Choroid plexus epithelial cell (primary cell): ENCODE results near the gene CIAPIN1.
"Not testable (repeated sequence)": the region's sequence is repeated elsewhere in the genome, so short reads cannot be mapped to it uniquely, and the experiment has no call there.

Experiments
- DNase-seq: peaks from one replicate; pipeline ENCODE4 v3.0.0-alpha.2; 2010; ENCODE audit warnings: low read depth
- H3K4me3 ChIP-seq: 2 replicates; pipeline ENCODE4 v1.5.1; 2011; ENCODE audit warnings: low read depth, mild to moderate bottlenecking, control low read depth, low read length, moderate library complexity
- CTCF ChIP-seq: conservative IDR thresholded peaks from 2 replicates; pipeline ENCODE4 v1.5.1; 2011; ENCODE audit warnings: low read depth, mild to moderate bottlenecking, control low read depth, inconsistent platforms, low read length, moderate library complexity

The CIAPIN1 gene

DNA sequence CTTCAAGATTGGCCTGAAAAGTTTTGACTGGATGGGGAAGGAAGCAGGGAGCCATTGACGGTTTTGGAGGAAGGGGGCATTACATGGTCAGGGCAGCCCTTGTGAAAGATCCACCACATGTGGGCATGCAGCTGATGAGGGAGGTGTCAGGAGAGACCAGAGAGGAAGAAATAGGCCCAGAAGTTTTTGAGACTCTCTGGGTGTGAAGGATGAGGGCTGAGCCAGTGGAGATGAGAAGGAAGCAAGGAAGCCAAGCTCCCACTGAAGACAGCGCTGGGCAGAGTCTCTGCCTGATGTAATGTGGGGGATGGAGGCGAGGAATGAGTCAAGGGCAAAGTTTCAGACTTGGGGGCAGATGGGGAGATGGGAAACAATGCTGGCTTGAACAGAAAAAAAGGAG, 42.1 kb downstream of the CIAPIN1 start:
- TF ChIP-seq CTCF = no peak
- H3K4me3 ChIP-seq = no peak overlapping the region
- DNase-seq = no peak

GRCh38 chr16:57403965-57404817, 43.0 kb downstream of the CIAPIN1 start, which contains the start of gene CCL17:
TSS of gene CCL17 (plus strand) at chr16:57404767. CDS start at chr16:57413933, 9,166 bp downstream.
- DNase-seq = no peak
- H3K4me3 ChIP-seq = no peak within 1 kb of the TSS
- no peak for TF ChIP-seq CTCF

- no peak overlapping the region for H3K4me3 ChIP-seq
- DNase-seq = no peak
- TF ChIP-seq CTCF = no peak
These were observed 45.1 kb downstream of the CIAPIN1 start for GRCh38 chr16:57401943-57402640.

DNA sequence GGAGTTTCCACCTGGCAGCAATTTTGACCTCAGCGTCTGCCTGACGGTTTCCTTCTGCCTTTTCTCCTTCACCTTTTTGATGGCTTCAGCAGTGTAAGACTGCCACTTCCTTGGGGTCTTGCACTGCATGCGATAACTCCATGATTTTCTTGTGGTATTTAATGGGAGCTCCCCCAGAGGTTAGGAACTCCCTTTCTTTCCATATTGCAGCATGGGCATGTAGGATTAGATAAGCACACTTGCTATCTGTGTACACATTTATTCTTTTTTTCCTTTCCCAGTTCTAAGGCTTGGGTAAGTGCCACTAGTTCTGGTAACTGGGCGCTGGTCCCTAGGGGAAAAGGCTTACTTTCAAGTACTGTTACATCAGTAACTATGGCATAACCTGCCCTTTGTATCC, 49.7 kb downstream of the CIAPIN1 start:
- not testable (repeated sequence) for DNase-seq, H3K4me3 ChIP-seq

- TF ChIP-seq CTCF = no peak
- H3K4me3 ChIP-seq = no peak overlapping the region
- DNase-seq = no peak
These were observed 50.4 kb downstream of the CIAPIN1 start for GRCh38 chr16:57396786-57397185.

DNA sequence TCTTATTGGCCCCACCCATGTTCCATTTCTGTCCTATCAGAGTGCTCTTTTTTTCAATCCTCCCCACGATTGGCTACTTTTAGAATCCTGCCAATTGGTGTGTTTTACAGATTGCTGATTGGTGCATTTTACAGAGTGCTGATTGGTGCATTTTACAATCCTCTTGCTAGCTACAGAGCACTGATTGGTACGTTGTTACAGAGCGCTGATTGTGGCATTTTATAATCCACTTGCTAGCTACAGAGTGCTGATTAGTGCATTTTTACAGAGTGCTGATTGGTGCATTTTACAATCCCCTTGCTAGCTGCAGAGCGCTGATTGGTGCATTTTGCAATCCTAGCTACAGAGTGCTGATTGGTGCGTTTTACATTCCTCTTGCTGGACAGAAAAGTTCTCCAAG, 52.2 kb downstream of the CIAPIN1 start:
- no peak overlapping the region for H3K4me3 ChIP-seq
- DNase-seq = no peak
- no peak for TF ChIP-seq CTCF

DNA sequence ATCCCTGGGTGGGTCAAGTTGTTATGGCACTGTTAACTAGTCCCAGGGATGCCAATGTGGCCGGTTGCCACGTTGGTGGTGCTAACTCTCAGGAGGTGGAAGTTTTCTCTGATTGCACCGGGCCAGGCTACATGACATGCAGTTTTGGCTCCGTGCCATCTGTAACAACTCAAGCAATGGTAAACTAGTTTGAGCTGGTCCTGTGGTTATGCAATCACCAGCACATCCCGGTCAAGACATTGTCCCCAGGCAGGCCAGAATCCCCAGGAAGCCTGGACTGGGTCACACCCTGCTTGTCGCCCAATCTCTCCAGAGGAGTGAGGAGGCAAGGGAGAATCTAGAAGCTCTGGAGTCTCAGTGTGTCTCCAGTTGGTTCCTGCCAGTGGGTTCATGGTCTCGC, 52.7 kb downstream of the CIAPIN1 start:
- peak; percentile 46 for DNase-seq
- no peak overlapping the region for H3K4me3 ChIP-seq
- TF ChIP-seq CTCF = no peak
